Measurements from ENCODE around the gene MPP2. TPM values are rescaled to one million over a fixed set of nuclear protein-coding genes. Genes with fewer than 3 reads are reported as not detected.

Gene MPP2
- total RNA-seq, 4 donors from 2014 or later, result 0.65 to 4.2 (median 2.2) TPM

GRCh38 chr17:43848601-43849000 is 58.7 kb downstream of the MPP2 start:
- TF ChIP-seq CTCF (IDR thresholded peaks at IDR 0.05; ENCODE audit: low read depth), result no peak

GRCh38 chr17:43846963-43847371 is 60.4 kb downstream of the MPP2 start, which contains the start of gene CD300LG:
Gene CD300LG (plus strand): TSS chr17:43847176. CDS start chr17:43847217, 41 bp downstream.
- TF ChIP-seq CTCF (IDR thresholded peaks at IDR 0.05; ENCODE audit: low read depth), result no peak

GRCh38 chr17:43846221-43846712 is 61.1 kb downstream of the MPP2 start:
- TF ChIP-seq CTCF (IDR thresholded peaks at IDR 0.05; ENCODE audit: low read depth), result no peak

GRCh38 chr17:43845766-43846165 is 61.6 kb downstream of the MPP2 start:
- TF ChIP-seq CTCF (IDR thresholded peaks at IDR 0.05; ENCODE audit: low read depth), result no peak

GRCh38 chr17:43844241-43844640 is 63.1 kb downstream of the MPP2 start:
- TF ChIP-seq CTCF (IDR thresholded peaks at IDR 0.05; ENCODE audit: low read depth), result no peak

- TF ChIP-seq CTCF (IDR thresholded peaks at IDR 0.05; ENCODE audit: low read depth), result no peak
Measured at GRCh38 chr17:43842975-43843325, 64.4 kb downstream of the MPP2 start.

GRCh38 chr17:43841282-43841681 is 66.1 kb downstream of the MPP2 start:
- no peak for TF ChIP-seq CTCF (IDR thresholded peaks at IDR 0.05; ENCODE audit: low read depth)
